Sigmoid colon (tissue), 7 donors: ENCODE measurements around the gene GAS6. TPM values are rescaled to one million over a fixed set of nuclear protein-coding genes. Genes with fewer than 3 reads are reported as not detected.
A peak's percentile ranks its signal among the peaks of the same experiment; 100 is the strongest.

Source experiments
- DNase-seq: peaks from one replicate; pipeline ENCODE4 v3.0.0-alpha.2; 2019
- H3K27ac ChIP-seq, 4 donors: fragments of 200-600 bp; sonication (generic); one replicate each; pipeline ENCODE4 v1.5.1; 2016 to 2019; ENCODE audit warnings: mild to moderate bottlenecking in 1 of 4
- H3K27me3 ChIP-seq, 3 donors: fragments of 200-600 bp; sonication (generic); one replicate each; pipeline ENCODE4 v1.5.1; 2019; ENCODE audit warnings: mild to moderate bottlenecking in 1 of 3
- H3K36me3 ChIP-seq, 4 donors: fragments of 200-600 bp; sonication (generic); one replicate each; pipeline ENCODE4 v1.5.1; 2016 to 2019
- H3K4me1 ChIP-seq, 4 donors: fragments of 200-600 bp; sonication (generic); one replicate each; pipeline ENCODE4 v1.5.1; 2017 to 2019
- H3K4me3 ChIP-seq, 4 donors: fragments of 200-600 bp; sonication (generic); one replicate each; pipeline ENCODE4 v1.5.1; 2017 to 2019; ENCODE audit warnings: mild to moderate bottlenecking in 2 of 4, moderate library complexity in 1 of 4
- H3K9me3 ChIP-seq, 4 donors: fragments of 200-600 bp in 3 of 4; sonication (generic) in 3 of 4; one replicate each; pipeline versions ENCODE4 v1.5.1 to v1.6.1; 2013 to 2019
- EP300 ChIP-seq, 4 donors: sonication (generic); formaldehyde crosslinking; IDR thresholded peaks; one replicate each; pipeline ENCODE4 v1.6.1; 2017; ENCODE audit warnings: antibody characterized with exemption in 4 of 4
- POLR2A ChIP-seq, 2 donors: fragments of 450-650 bp; IDR thresholded peaks; one replicate each; pipeline ENCODE4 v1.6.1; 2016; ENCODE audit warnings: antibody characterized with exemption in 2 of 2, mild to moderate bottlenecking in 2 of 2, moderate library complexity in 2 of 2
- POLR2AphosphoS5 ChIP-seq, 4 donors: sonication (generic); formaldehyde crosslinking; IDR thresholded peaks; one replicate each; pipeline ENCODE4 v1.6.1; 2017; ENCODE audit warnings: antibody characterized with exemption in 4 of 4
- WGBS, 2 donors: extraction: QIAGEN DNeasy Blood & Tissue Kit; methylation state at CpG; one replicate each; pipeline ENCODE4 v1.1.7; 2013; 5-methylcytosine and 5-hydroxymethylcytosine counted together
- intact Hi-C: fragments of 100-400 bp; cut with DNase I; formaldehyde crosslinking; loops from one replicate; pipeline ENCODE4 v1.15.1; 2023
- polyA plus RNA-seq, 3 donors: library from polyadenylated mRNA; stranded (reverse); fragments of 200-250 nt; gene quantifications; one replicate each; pipeline ENCODE4 v1.2.3, GENCODE V29; 2013
- total RNA-seq, 4 donors: library from RNA; depleted of rRNA; stranded (reverse); fragments of >200 nt; gene quantifications; one replicate each; pipeline ENCODE4 v1.1.0, GENCODE V29; 2016
- TF ChIP-seq, protein P1 (sequence below), 4 experiments: fragments of 450-650 bp in 3 of 4; fragments of 200-600 bp in 1 of 4; IDR thresholded peaks; one replicate each; pipeline ENCODE4 v1.5.1; 2016 to 2019; ENCODE audit warnings: antibody characterized with exemption in 4 of 4, mild to moderate bottlenecking in 3 of 4, moderate library complexity in 2 of 4
- donor health status: healthy with polysubstance abuse.
- donor health status: Bipolar disorder and iron deficiency.
- donor health status: healthy.

The GAS6 gene
- total and polyA plus RNA-seq, 7 donors: 27.0 to 105 (median 58.1) TPM

DNA sequence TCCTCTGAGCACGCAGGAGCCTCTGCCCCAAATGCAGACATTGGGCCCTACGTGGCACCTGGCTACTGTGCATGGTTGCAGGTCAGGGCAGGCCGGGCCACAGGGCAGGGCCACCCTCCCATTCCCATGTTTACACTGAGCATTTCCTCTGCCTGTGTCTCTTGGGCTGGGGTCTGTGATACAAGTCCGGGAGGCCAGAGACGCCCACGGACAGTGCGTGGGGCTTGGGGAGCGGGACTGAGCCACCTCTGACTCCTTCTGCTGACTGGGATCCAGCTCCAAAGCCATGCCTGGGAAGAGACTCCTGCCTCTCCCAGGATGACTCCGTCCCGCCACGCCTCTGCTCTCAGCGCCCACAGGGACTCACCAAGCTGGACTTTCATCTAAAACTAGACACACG, 18.8 kb downstream of the GAS6 start:
- no peaks in the 10 kb centered on the region for H3K9me3 ChIP-seq
- TF ChIP-seq, protein P1, sequence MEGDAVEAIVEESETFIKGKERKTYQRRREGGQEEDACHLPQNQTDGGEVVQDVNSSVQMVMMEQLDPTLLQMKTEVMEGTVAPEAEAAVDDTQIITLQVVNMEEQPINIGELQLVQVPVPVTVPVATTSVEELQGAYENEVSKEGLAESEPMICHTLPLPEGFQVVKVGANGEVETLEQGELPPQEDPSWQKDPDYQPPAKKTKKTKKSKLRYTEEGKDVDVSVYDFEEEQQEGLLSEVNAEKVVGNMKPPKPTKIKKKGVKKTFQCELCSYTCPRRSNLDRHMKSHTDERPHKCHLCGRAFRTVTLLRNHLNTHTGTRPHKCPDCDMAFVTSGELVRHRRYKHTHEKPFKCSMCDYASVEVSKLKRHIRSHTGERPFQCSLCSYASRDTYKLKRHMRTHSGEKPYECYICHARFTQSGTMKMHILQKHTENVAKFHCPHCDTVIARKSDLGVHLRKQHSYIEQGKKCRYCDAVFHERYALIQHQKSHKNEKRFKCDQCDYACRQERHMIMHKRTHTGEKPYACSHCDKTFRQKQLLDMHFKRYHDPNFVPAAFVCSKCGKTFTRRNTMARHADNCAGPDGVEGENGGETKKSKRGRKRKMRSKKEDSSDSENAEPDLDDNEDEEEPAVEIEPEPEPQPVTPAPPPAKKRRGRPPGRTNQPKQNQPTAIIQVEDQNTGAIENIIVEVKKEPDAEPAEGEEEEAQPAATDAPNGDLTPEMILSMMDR (IDR thresholded peaks at IDR 0.05): no peak
- TF ChIP-seq EP300 (IDR thresholded peaks at IDR 0.05) (no peak), POLR2AphosphoS5 (IDR thresholded peaks at IDR 0.05) (no peak), POLR2A (IDR thresholded peaks at IDR 0.05) (no peak)
- H3K4me1 ChIP-seq: peaks cover 0 to 22% (median 11%) of the 10 kb centered on the region in 4 donors
- no peak overlapping the region for H3K4me3 ChIP-seq
- WGBS, 2 donors: 83 to 92% methylated on average over 13 of the region's 13 CpGs
- DNase-seq: no peak
- intact Hi-C loops: no loop called here
- H3K27me3 ChIP-seq: no peaks in the 10 kb centered on the region
- H3K36me3 ChIP-seq: peaks cover 0 to 21% (median 8%) of the 10 kb centered on the region in 4 donors
- no peak overlapping the region for H3K27ac ChIP-seq

DNA sequence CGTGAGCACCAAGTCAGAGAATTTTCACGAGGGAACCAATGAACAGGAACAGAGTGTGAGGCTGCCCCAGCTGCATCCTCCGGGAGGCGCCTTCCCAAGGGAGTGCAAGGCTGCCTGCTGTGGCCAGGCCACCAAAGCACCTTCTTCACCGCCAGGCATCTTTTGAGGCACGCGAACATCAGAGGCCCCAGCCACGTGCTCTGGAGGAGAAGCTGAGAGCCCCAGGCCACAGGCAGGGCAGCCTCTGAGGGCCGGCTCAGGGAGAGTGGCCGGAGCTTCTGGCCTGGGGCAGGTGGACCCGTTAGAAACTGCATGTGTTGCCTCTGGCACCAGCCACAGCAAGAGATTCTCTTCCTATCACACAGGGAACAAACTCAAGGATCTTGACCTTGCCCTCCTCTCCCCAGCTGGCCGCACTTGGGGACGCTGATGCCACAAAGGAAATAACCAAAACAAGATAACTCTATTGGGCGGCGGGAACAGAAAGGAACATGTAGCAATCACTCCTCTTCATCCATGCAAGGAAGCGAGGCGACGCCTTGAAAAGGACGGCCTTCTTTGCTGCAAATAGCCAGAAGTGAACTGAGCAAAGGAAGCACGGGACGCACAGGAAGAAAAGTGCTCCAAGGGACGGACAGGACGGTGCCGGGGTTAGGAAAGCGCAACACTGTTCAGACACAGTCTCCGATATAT, 19.9 kb downstream of the GAS6 start:
- intact Hi-C loops: no loop called here
- peaks cover 0 to 31% (median 21%) of the 10 kb centered on the region in 4 donors for H3K4me1 ChIP-seq
- H3K9me3 ChIP-seq: no peaks in the 10 kb centered on the region
- no peak overlapping the region for H3K4me3 ChIP-seq
- DNase-seq: no peak
- 74 to 85% methylated on average over 26 of the region's 26 CpGs for WGBS, 2 donors
- TF ChIP-seq, protein P1 (IDR thresholded peaks at IDR 0.05): no peak
- no peak for TF ChIP-seq POLR2A (IDR thresholded peaks at IDR 0.05)
- TF ChIP-seq POLR2AphosphoS5 (IDR thresholded peaks at IDR 0.05): no peak
- no peak for TF ChIP-seq EP300 (IDR thresholded peaks at IDR 0.05)
- H3K27ac ChIP-seq: peak overlapping the region in 1 of 4 donors; percentile 6
- peaks cover 0 to 21% (median 8%) of the 10 kb centered on the region in 4 donors for H3K36me3 ChIP-seq
- H3K27me3 ChIP-seq: no peaks in the 10 kb centered on the region

DNA sequence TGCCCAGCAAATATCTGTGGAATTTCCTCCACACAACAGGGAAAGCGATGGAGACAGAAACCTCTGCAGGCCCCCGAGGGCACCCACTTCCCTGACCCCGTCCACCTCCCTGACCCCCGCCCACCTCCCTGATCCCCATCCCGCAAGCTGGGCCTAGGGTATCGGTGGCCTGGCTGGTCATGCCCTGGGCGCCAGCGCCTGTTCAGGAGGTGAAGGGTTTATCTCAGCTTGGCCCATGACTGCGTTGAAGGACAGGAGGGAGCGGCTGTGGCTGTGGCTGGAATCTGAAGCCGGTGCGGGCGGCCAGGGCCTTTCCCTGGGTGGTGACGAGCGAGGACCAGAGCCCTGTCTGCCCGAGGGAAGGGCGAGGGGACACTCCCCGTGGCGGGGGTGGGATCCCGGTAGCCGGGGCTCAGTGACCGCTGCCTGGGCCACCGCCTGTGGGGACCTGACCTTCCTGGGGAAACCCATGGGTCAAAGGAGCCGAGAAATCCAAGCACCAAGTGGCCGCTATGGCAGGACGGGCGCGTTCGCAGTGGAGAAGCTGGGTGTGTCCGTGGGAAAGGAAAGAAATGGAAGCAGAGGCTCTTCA, 20.7 kb downstream of the GAS6 start:
- H3K4me3 ChIP-seq: no peak overlapping the region
- H3K27ac ChIP-seq: peak overlapping the region in 1 of 4 donors; percentile 7
- peaks cover 0 to 21% (median 8%) of the 10 kb centered on the region in 4 donors for H3K36me3 ChIP-seq
- no peak for TF ChIP-seq EP300 (IDR thresholded peaks at IDR 0.05)
- no peak for TF ChIP-seq POLR2A (IDR thresholded peaks at IDR 0.05)
- TF ChIP-seq, protein P1 (IDR thresholded peaks at IDR 0.05): no peak
- no peak for TF ChIP-seq POLR2AphosphoS5 (IDR thresholded peaks at IDR 0.05)
- H3K27me3 ChIP-seq: no peaks in the 10 kb centered on the region
- intact Hi-C loops: no loop called here
- no peaks in the 10 kb centered on the region for H3K9me3 ChIP-seq
- 92 to 95% methylated on average over 30 of the region's 30 CpGs for WGBS, 2 donors
- no peak for DNase-seq
- peaks cover 0 to 31% (median 29%) of the 10 kb centered on the region in 4 donors for H3K4me1 ChIP-seq

DNA sequence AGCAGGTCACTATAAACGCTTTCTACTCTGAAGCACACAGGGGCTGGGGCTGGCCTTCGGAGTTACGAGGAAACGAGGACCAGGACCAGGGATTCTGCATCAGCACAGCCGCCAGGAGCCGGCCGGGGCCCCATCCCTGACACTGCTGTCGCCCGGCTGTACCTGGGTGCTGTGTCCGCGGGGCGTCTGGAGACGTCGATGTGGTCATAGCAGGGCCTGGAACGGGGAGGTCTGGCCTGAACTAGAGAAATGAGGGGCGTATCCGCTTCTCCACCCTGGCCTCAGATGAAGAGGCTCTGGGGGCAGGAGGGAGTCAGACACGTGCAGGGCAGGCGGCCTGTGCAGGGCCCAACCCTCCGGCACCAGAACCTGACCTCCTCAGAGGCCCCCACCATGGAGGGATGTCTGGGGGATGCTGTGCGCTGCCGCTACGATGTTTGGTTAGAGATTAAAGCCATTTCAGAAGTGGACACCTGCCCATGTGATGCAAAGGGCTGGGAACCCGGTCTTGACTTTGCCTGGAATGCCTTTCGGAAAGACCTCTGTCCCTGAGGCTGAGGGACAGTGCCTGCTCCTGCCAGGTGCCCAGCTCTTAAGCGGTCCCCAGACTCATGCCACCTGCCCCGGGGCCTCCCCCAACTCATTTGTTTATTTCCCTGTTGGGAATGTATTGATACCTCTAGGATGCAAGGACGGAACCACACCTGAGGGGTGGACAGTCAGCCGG, 21.4 kb downstream of the GAS6 start:
- intact Hi-C loops: no loop called here
- H3K4me1 ChIP-seq: peaks cover 0 to 38% (median 34%) of the 10 kb centered on the region in 4 donors
- no peak for TF ChIP-seq POLR2AphosphoS5 (IDR thresholded peaks at IDR 0.05)
- TF ChIP-seq POLR2A (IDR thresholded peaks at IDR 0.05): no peak
- TF ChIP-seq, protein P1 (IDR thresholded peaks at IDR 0.05): no peak
- no peak for TF ChIP-seq EP300 (IDR thresholded peaks at IDR 0.05)
- H3K27me3 ChIP-seq: no peaks in the 10 kb centered on the region
- WGBS, 2 donors: 94 to 95% methylated on average over 29 of the region's 29 CpGs
- no peak for DNase-seq
- H3K36me3 ChIP-seq: peaks cover 0 to 21% (median 8%) of the 10 kb centered on the region in 4 donors
- H3K9me3 ChIP-seq: no peaks in the 10 kb centered on the region
- peak overlapping the region in 1 of 4 donors; percentile 7 for H3K27ac ChIP-seq
- no peak overlapping the region for H3K4me3 ChIP-seq
